HG03354 (cell line): Measurements from ENCODE around the gene DSG4.

ENCODE experiments used
- ATAC-seq: cut with Tn5 transposase; IDR thresholded peaks from one replicate; pipeline ENCODE4 v1.9.1; 2021; ENCODE audit warnings: mild to moderate bottlenecking; ENCODE audit not compliant: unreplicated experiment, poor library complexity, severe bottlenecking

DSG4 gene

DNA sequence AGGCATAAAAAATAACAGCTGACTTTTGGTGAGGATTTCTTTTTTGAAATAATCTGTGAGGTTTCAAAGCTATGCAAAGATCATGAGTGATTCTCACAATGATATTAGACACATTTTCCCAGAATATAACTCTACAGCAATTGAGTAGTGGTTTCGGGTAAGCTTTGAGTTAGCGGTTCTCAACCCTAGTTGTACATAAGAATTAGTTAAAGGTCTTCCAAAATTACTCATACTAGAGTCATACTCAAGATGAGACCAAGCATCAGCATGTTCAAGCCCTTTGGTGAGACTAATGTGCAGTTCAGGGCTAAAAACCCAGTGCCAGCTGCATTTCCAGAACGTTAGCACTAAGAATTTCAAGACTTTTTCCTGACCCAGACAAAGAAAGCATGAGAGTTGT, 31.1 kb downstream of the DSG4 start:
- no peak for ATAC-seq

DNA sequence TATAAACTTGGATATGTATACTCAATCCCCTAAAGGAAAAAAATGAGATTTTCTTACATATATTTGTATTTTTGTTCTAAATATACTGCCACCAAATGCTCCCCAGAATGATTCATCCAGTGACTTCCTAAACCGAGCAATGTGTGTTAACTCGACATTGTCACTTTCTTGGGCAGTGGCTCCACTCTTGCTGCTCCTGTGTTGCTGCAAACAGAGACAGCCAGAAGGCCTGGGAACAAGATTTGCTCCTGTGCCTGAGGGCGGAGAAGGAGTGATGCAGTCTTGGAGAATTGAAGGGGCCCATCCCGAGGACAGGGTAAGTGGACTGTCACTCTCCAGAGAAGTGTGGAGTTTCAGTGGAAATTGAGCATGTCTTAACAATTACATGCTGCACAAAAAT, 32.7 kb downstream of the DSG4 start:
- ATAC-seq = no peak

DNA sequence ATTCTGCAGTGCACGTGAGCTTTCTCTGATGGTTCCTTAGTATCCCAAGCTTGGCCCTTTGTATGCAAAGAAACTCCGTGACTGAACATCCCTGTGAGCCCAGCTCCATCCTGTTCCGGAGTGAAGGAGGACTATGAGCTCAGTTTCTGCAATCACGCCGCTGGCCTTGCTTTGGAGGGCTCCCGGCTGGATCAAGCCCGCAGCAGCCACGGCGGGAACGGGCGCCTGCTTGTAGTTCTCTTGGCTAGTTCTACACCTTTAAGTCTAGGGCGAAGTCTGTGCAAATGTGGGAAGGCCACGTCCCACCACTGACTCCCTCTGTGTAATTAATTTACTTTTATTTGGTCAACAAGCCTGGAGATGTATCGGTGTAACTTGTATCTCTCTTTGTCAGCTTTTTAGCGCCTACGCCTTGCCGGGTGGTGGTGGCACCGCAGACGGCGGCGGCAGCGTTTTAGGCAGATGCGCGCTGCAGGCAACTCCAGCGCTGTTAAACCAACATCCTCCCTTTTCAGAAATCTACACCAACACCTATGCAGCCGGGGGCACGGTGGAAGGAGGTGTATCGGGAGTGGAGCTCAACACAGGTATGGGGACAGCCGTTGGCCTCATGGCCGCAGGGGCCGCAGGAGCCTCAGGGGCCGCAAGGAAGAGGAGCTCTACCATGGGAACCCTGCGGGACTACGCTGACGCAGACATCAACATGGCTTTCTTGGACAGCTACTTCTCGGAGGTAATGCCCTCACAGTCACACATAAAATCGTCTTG, 34.3 kb downstream of the DSG4 start:
- ATAC-seq = no peak

DNA sequence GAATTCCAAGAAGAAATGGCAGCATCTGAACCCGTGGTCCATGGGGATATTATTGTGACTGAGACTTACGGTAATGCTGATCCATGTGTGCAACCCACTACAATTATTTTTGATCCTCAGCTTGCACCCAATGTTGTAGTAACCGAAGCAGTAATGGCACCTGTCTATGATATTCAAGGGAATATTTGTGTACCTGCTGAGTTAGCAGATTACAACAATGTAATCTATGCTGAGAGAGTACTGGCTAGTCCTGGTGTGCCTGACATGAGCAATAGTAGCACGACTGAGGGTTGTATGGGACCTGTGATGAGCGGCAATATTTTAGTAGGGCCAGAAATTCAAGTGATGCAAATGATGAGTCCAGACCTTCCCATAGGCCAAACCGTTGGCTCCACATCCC, 36.6 kb downstream of the DSG4 start:
- no peak for ATAC-seq

DNA sequence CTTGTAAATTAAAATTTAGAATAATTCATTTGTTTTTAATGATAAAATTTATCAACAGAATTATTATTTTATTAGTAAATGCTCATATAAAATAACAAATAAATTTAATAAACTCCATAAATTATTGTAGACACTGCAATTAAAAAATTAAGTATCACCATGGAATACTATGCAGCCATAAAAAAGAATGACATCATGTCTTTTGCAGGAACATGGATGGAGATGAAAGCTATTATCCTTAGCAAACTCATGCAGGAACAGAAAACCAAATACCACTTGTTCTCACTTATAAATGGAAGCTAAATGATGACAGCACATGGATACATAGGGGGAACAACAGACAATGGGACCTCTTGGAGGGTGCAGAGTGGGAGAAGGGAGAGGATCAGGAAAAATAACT, 41.3 kb downstream of the DSG4 start:
- ATAC-seq = no peak

DNA sequence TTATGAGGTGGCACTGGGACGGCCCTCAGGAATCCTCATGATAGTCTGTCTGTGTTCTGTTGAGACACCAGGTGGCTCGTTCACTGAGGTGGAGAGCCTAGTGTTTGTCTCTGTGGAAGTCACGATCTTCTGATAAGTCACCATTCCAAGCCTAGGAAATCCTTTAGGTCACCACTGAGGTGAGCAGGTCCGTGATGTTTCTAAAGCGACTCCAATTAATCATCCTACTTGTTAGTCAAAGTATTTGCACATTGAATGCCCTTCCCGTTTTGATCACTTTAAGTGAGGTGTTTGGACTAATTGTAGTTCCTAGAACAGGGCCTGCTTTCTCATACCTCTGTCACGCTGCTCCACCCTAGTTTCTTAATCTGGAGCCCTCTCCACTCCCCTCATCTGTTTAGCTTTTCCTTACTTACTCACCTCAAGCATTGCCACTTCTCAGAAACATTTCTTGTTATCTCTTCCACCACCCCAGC, 42.9 kb downstream of the DSG4 start:
- ATAC-seq = no peak

DNA sequence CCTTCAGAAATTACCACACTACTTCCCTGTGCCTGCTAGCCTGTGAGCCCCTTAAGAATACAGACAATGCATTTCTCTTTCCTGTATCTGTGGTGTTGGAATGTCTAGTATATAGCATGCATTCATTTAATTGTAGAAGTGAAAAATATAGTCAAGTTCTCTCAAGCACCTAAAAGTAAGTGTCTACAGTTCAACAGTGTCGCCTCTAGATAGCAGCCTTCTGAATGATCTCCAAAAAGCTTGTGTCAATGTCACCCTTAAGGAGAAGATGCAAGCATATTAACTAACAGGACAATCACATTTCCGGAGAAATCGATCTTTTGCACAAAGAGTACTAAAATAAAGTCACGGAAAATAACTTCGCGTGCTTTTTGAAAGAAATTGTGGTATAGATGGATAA, 43.5 kb downstream of the DSG4 start:
- ATAC-seq = no peak

DNA sequence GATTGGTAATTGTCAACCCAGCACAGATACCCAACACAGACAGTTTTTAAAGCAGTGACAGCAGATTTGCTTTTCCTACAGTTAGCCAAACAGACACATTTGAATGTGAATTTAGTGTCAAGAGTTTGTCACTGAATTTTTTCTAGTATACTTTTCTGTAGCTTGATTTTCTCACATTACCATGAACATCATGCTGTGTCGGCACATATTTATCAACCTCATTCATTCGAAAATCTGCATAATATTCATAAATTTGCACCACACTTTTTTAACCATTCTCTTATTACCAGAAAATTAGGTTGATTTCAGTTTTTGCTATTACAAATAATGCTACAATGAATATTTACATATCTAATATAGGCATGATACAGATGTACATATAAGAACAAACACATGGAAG, 43.9 kb downstream of the DSG4 start:
- ATAC-seq = no peak

DNA sequence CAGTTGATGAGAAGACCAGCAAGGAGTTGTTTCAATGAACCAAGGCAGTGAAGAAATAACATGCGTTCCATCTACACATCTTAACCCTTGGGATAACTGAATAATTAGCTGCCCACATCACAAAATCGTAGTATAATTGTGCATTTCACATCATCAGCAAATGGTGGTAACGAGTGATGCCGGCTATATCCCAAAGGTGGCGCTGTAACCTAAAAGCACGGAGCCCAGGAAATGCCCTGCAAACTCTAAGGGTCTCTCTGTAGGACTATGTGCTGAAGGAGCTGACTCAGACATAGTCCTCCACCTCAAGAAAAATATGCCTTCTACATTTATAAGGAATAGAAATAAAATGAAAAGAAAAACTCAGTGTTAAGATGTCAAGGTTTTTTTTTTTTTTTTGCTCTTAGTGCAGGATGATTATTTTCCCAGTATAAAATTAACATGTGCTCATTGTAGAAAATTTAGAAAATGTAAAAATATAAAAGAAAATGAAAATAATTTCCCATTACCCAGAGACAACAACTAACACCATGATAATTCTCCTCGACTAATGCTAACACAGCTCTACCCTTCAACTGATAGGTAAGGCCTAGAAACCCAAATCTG, 47.9 kb downstream of the DSG4 start:
- ATAC-seq = peak; percentile 86

DNA sequence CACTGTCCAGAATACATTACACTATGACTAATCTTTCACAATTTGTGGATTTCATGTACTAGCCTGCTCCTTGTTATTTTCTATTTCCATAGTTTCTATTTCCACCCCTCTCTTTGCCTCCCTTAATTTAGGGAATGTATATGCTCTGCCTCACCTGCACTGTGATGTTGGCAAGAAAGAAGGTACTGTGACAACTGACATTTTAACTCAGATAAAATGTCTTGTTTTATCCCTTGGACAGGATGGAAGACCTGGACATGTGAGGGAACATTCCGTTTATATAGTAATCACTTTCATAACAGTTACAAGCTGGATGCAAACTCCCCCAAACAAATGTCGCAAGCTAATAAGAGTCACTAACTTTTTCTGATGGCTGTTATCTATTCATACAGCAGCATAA, 49.4 kb downstream of the DSG4 start:
- ATAC-seq = no peak

DNA sequence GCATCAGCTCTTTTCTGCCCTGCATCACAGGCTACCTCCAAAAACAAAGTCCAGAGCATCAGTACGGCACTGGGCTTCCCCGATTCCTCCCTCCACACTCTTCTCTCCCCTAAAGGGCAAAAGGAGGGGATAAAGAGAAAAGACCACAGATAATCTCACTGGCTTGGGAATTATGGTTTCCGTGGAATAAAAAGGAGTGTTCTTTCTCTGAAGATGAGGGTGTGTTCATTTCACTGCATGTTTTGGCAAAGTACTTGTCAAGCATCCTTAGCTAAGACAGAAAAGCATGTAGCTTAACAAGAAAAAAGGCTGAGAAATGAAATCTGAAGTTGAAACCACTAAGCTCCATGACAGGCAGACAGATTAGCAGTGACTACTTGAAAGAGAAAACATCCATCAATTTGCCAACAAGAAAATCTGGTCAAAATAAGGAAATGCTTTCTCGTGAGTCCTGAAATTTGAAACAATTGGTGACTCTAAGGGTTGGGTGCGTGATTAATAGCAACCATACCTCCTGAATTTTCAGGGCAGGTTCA, 50.4 kb downstream of the DSG4 start:
- no peak for ATAC-seq

DNA sequence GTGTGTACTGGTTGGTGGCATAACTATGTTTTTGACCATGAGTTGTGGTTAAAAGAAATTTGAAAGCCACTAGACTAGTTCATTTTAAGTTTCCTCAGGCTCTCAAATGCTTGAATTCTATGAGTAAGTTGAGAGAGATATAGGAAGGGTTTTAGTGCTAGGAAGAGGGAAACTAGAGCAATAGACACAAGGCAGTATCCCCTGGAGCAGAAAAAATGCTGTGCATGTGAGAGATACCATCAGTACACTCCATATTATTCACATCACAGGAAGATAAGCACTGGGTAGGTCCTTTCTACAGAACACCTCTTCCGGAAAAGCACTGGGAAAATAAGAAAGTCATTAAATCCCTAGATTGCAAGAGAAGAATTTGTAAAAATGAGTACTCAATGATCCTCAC, 51.6 kb downstream of the DSG4 start:
- no peak for ATAC-seq

DNA sequence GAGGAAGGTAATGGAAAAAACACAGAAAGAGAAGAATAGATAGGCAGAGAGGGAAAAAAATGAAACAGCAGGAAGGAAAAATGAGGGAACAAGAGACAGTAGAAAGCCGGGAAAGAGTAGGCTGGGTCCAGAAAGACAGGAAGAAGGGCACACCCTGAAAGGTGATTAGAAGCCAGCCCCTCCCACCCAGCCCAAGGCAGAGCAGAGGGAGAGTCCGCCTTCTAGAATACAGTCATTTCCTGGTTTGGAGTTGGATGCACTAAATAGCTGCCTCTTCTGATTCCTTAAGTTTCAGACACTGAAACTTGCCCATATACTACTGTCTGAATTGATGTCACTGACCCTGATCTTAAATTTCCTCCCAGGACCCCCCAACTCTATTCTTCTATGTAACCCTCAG, 53.0 kb downstream of the DSG4 start:
- ATAC-seq = no peak

DNA sequence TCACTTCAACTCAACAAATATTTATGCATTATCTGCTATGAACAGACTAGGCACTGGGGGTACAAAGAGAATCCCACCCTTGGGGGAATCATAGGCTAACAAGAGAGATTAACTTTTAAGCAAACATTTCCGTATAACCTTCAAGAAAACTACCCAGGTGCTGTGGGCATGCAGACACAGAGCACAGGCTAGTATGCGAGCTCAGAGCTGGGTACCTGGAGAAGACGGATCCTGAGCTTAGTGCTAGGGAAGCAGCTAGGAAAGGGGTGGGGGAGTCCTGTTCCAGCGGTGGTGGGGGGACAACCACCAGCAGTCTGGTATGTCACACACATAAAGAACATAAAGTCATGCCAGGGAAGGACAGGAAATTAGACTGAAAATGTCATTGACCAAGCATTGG, 53.5 kb downstream of the DSG4 start:
- ATAC-seq = no peak

DNA sequence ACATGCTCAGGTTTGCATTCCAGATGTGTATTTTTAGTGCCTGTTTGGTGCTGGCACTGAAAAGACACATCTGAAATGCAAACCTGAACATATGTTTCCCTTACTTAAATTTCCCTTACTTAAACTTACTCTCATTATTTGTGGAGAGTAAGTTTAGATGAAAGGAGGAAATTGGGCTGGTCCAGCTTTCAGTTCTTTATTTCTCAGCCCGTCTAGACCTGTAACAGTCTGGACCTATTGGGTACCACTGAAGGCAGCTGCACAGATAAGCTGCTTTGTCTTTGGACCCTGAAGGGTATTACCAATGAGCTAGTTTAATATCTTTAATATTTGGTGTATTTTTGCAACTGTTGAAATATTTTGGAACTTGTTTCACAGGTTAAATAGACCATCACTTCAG, 54.0 kb downstream of the DSG4 start:
- ATAC-seq = no peak

DNA sequence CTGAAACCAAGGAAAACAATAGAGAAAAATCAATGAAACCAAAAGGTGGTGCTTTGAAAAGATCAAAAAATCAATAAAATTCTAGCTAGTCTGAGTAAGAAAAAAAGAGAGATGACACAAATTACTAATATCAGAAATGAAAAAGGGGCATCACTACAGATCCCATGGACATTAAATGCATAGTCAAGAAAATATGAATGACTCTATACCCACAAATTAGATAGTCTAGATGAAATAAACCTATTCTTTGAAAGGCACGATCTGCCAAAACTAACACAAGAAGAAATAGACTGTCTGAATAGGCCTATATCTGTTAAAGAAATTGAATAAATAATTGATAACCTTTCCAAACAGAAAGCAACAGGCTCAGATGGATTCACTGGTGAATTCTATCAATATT, 55.7 kb downstream of the DSG4 start:
- ATAC-seq = no peak

DNA sequence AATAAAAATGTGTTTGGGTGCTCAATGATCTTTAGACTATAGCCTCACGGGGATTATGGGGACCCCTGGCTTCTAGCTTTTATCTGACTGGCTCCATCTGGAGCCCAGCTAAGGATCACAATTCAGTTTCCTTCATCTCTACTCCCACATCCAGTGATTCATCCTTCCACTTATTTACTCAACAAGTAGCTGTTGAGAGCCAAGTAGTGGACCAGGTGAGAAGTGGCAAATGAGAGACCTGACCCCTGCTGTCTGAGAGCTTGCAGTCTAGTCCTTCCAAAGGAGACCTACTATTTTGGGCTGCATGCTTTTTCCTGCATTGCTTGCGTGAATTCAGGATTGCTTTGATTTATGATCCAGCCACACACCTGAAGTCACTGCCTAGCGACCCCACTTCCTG, 60.2 kb downstream of the DSG4 start:
- ATAC-seq = no peak

DNA sequence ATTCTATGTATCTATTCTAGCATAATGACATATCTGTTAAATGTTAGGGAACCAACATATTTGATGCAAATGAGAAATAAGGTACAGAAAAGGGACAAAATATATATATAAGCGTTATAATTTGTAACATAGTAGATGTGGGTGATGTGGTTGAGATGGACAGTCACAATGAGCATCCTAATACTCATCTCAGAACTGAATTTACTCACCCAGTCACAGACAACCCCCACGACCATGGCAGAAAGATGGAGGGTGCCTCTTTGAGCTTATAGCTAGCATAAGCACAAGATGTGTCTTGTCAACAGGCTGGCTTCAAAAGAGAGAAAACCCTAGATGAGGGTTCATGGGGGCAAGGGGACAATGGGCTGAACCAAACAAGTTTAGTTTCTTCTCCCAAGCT, 61.8 kb downstream of the DSG4 start:
- peak; percentile 55 for ATAC-seq

DNA sequence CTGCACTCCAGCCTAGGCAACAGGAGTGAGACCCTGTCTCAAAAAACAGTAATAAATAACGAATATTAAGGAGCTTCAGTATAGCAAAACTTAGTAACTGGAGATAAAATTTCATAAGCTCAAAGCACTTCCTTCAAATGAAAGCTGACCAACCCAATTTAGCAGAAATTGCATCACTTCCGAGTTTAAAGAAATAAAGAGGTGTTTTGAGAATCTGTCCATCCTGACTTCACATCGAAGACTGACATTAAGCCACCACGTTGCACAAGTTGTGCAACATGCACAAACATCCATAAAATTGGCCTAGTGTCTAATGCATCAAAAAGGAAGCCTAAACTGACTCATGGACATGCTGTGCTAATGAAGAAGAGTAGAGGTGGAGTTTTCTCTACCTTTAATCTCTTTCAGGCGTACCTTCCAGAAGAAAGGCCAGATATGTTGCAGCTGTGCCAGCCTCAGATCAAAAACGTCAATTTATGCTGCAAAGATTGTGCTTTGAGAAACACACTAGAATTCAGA, 63.3 kb downstream of the DSG4 start:
- no peak for ATAC-seq

DNA sequence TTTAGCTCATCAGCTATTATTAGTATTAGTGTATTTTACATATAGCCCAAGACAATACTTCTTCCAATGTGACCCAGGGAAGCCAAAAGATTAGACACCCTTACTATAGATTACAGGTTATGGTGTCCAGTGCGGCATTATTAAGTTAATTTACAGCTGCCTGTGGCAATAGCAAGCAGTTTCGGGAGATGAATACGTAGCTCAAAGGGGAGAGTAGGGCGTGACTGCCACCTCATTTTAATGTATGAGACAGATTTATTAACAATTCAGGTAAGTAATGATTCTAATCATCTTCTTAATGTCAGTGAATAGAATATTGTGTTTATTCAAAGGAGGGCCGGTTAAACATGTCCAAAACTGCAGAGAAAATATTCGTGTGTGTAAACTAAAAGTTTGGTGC, 64.2 kb downstream of the DSG4 start:
- no peak for ATAC-seq

DNA sequence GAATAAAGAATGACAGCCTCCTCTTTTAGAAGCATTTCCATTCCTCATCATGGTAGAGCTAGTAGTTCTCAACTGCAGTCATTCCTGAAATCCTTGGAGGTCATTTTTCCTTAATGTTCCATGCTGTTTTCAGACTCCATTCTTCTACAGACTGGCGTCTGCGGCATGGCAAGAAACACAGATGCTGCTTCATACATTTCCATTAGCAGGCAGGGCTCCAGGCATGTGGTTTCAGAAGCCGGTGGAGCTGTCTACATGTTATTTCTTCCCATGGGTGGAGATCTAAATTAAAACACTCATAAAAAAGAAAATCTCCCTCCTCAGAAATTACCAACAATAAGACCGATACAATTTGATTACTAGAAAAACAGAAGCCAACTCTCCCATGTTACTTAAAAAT, 64.9 kb downstream of the DSG4 start:
- ATAC-seq = no peak
